Central memory CD4-positive, alpha-beta T cell (primary cell): Measurements from ENCODE around the gene ITGB4.
"Not testable (repeated sequence)": the region's sequence is repeated elsewhere in the genome, so short reads cannot be mapped to it uniquely, and the experiment has no call there.

Source experiments
- DNase-seq: peaks from one replicate; pipeline ENCODE4 v3.0.0; 2022

The ITGB4 gene

DNA sequence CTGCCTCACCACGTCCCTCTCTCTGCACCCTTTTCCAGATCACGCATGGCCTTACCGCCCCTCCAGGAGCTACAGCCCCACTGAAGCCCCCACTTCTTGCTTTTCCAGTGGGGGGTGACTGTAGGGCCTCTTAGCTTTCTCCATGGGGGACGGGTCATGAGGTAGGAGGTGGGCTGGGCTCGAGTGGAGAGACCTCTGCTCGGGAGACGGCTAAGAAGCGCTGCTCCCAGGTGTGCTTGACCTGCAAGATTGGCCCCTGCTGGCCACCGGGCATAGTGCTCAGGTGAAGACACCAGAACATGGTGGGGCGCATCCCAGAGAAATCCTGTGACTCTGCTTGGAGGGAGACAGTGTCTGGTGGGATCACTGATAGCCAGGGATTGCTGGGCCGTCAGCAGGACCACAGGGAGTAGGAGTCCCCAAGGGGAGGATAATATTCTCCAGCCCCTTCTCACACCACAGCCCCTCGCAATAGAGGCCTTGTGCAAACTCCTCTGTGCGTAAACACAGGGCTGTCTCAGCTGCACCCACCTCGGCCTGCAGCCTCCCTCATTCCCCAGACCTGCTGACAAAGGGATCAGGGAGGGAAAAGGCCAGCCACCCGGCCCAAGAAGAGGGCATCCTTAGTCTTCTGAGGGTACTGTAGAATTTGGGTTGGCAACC lies 52.7 kb downstream of the ITGB4 start:
- no peak for DNase-seq

DNA sequence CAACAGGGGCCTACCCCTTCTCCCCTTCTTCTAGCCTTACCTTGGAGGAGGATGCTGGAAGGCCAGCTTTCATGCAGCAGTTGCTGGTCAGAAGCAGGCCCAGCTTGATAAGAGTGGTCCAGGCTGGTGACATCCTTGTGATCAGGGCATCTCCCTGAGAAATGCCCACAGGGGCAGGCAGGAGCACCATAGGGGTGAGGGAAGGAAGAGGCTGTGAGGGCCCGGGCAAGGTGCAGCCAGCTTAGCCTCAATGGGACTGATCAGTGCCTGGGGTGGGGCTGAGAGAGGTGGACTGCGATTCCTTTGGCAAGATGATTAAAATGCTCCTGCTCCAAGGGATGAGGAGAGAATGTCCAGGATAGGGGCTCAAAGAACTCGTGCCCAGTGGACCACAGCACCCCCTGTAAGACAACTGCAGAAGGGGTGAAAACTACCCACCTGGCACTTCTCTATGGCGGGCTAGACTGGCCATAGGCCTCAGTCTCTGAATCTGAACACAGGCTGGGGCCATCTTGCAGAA lies 53.3 kb downstream of the ITGB4 start:
- no peak for DNase-seq

DNA sequence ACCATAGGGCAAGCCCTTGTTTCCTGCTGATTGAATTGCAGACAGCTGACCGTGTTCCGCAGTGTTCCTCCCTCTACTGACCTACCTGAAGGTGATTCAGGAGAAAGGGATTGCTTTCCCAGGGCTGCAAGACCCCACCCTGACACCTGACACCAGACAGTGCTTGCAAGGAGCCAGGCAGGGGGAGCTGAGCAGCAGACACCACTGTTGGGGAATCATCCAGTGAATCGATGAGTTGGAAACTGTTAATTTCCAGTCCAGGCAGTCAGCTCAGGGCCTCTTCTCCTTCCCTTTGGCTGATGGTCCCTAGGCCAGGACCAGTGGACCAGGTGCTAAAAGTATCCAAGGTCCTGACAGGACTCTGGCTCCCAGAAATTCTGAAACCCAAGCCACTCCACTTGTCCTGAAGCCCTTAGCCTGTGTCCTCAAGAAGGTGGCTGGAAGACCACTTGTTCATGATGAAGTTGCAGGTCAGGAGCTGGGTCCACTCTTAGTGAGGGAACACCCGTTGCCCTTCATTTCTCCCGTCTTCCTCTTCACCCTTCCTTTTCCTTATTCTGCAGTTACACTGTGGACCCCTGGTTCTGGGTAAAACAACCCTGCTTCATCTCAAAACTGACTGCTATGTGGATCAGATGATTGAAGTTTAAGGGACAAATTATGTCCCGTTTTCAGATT lies 53.9 kb downstream of the ITGB4 start:
- no peak for DNase-seq

DNA sequence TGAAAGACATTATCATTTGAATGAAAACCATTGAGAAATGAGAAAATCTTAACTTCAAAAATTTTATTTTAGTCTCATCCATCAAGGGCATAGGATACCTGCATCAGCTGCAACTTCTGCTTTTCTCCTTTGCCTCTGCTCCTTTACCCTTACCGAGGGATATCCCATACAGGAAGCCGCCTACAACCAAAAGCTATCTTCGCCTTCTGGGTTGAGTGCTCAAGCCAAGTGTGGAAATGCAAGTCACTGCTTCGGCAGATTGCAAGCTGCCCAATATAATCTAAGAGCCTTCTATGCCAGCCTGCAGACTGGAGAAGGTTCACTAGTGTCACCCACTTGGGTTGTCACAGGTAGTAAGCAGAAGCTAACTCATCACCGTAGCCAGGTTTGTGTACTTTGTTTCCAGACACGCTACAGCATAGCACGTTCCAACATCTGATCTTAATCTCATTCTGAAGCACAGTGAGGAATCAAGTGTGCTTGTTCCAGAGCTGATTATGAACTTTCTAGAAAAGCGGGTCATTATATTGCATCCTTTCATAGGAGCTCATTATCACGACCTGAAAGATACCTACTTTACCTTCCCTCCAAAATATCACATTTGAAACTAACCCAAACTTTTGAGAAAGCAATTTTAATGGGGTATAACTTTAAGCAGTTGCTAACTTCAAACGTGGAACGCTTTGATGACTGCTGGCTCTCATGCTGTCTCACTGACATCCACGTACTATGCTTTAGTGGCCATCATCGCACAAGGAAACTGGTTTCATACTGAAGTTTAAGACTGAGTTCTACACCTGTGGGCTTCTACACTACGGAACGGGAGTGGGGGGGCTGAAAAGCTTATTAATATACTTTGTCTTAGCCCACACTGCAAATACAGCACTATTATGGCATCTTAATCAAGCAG lies 55.4 kb downstream of the ITGB4 start:
- DNase-seq = no peak

DNA sequence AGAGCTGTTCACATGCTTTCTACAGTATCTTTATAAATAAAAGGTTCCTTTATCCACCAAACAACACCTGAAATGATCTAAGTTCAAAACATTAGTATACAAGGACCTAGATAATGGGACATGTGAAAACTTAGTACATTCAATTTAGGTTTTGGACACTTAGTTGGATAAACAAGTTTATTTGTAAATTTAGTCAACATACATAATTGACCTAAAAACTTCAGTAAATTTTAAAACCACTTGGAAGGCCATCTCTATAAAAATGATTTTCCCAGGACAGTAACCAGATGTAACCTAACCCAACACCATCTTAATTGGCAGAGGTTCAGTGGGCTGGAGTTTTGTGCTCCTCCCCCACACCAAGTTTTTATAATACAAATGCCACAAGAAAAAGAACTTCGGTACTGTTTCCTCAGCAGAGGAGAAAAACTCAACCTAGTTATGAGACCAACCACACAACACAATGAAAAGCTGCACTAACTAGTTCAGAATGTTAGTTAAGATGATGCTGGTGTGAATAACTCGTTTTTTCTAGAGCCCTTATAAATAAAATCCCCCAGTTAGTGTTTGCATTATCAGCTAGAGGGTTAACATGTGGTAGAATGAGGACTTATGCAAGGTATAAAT lies 56.1 kb downstream of the ITGB4 start:
- no peak for DNase-seq

DNA sequence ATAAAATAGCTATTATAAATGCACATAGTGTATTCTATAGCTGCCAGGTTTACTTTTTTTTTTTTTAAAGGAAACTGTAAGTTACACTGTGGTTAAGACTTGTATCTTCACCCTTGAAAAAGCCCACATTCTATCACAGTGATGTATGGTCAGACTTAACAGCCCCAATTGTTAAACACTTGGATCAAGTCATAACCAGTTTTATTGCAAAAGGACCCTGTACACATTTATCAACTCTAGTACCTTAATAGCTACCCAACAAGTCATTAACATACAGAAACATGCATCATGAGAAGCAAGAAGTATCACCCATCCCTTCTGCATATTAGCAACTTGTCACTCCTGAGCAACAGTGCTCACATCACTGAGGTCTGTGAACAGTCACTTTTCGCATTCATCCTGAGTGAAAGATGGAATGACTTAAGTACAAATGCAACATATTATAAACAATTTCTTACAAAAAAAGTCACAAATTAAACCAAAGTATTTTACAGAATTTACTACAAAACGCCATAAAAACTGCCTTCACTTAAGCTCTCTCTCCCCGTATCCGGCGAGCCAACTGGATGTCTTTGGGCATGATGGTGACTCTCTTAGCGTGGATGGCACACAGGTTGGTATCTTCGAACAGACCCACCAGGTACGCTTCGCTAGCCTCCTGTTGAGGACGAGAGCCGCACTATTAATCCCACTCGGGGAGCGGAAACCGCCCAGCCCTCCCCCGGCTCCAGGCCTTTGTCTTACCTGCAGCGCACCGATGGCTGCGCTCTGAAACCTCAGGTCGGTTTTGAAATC lies 57.0 kb downstream of the ITGB4 start:
- DNase-seq = not testable (repeated sequence)

DNA sequence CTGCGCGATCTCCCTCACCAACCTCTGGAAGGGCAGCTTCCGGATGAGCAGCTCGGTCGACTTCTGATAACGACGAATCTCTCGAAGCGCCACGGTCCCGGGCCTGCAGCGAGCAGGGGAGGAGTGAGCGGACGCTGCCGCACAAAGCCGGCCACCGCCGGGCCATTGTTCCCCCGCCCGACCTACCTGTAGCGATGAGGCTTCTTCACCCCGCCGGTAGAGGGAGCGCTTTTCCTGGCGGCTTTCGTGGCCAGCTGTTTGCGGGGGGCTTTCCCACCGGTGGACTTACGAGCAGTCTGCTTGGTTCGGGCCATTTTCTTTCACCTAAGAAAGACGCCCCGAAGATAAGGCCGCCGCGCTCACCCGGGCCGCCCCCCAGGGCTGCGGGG lies 57.6 kb downstream of the ITGB4 start:
- DNase-seq = peak; percentile 69

DNA sequence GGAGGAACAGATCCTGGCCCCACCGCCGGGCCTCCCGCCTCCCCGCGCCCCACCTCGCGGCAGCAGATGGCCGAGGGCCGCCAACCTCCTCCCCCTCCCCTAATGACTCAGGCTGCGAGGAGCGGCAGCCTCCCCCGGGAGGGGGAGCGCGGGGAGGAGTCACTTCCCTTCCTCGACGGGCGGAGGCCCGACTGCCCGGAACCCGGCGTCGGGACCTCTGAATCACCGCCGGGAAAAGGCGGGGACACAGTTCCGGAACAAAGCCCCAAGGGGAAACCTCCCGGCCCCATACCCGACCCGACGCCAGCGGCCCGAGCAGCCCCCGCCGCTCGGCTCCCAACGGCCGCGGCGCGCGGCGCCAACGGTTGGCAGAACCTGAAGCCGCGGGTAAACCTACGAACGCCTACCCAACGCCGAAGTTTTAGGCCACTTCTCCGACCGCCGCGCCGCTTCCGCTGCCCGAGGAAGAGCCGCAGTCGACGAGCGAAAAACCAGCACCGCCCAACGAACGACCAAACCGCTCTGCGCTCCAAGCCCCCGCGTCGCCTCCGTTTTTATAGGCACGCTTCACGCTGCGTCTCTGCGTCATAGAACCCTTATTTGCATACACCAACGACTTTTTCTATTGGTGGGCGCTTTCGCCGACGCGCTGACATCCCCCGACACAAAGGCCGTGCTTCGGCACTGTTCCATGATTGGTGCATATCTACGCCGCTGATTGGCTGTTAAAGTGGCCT lies 58.2 kb downstream of the ITGB4 start:
- DNase-seq = peak; percentile 97

DNA sequence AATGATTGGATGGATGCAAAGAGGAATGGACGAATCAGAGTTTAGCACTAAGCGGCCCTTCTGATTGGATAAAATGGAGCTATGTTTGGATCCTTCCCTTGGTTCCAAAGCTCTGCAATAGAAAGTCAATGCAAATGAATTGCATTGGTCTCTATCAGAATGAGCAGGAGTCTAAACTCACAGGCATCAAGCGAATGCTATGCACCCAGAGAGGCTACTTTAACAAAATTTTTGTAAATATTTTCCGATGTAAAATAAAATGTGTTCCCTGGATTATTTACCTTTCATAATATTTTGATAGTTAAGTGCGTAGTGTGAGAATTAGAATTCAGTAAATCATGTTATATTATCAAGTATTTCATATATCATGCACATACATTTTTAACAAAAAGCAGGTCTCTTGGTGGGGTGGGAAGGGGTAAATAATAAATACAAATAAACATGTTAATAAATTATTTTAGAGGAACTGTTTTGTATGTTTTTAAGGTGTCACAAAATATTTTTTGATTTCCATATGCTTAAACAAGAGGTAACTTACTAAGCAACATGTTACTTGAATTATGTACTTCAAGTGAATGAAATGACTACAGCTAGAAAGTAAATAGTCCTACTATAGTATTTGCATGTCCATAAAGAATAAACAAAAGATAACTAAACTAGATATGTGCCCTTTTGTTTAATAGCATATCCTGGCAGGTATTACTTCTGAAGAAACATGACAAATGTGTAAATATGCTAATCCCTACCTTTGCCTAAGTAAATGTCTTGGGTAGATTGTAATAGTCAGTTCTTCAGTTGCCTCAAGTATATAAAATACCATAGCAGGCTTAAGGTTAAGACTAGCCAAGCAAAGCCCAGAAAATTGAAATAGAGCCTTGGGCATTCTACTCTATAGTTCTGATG lies 59.0 kb downstream of the ITGB4 start:
- DNase-seq = no peak

DNA sequence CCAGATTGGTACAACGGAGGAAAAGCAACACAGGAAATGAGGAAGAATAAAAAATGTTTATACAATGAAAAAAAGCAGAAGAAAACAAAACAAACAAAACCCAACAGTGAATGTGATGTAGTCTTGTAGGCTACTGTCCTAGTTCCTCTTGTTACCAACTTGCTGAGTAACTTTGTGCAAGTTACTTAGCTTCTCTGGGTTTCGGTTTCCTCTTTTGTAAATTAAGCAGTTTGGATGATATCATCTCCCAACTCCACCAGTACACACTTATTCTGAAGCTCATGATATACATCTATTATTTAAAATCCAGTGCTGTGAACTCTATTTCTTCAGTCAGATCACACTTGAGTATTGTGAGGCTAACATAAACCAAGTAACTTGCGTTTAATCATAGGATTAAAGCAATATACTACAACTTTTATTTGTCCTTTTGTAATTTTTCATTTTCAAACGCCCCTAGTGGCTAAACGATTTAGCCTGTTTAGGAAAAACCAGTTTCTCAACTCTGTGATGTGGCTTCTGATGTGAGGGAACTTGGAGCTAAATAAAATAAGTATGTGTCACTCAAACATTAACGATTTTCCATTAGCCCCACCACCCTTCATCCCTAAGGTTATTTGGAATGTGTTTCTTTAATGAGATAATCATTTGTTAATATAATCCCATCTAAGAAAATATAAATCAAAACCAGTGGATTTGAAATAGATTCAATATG lies 62.0 kb downstream of the ITGB4 start:
- peak; percentile 57 for DNase-seq

DNA sequence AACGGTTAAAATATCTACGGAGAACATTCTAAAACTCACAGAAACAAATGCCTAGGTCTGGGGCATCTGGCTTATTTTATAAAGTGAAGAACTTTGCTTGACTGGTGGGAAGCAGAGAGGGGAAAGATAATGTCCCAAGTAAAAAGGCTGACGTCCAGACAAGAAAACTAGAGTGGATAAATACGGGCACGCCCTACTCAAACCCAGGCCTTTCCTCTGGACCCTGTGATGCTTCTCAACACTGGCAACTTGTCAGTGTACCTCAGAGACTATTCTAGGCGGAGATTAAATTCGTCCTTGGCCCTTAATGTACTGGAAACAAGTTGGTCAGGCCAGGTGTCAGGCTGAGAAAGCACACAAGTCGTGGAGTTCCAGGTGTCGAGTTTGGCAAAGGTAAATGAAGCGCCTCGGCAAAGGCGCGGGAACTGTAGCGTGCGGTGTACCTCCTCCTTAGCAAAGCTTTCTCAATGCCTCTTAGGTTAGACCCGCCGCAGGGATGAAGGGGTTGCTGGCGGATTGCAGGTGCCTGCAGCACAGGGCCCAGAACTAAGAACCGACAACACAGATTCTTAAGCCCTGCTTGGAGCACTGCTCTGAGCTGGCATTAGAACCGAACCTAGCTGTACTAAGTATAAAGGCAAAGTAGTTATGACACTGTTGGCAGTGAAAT lies 62.7 kb downstream of the ITGB4 start:
- DNase-seq = no peak

DNA sequence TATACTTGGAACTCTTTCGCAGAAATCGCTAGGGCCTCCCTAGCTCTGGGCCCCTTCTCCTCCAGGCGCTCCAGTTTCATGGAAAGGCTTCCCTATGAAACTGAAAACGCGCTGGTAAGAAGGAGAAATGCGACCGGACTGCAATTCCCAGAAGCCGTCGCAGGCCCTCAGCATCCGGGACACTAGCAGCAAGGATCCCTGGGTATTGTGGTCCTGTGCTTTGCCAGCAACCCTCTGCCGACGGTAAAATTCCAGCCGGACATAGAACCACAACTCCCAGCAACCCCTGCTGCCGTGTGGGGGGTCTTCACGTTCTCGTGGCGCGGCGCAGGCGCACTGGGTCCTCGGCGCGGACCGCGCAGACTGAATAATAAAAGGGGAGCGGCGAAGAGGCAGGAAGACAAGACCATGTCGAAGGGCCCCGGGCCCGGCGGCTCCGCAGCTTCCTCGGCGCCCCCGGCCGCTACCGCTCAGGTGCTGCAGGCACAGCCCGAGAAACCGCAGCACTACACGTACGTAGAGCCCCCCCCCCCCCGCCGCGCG lies 63.3 kb downstream of the ITGB4 start, which contains the start of gene UNK:
Gene UNK (plus strand): TSS at position 334 of the 543 bp plus-strand sequence. CDS start 75 bp downstream, at position 409.
- DNase-seq = peak; percentile 96

DNA sequence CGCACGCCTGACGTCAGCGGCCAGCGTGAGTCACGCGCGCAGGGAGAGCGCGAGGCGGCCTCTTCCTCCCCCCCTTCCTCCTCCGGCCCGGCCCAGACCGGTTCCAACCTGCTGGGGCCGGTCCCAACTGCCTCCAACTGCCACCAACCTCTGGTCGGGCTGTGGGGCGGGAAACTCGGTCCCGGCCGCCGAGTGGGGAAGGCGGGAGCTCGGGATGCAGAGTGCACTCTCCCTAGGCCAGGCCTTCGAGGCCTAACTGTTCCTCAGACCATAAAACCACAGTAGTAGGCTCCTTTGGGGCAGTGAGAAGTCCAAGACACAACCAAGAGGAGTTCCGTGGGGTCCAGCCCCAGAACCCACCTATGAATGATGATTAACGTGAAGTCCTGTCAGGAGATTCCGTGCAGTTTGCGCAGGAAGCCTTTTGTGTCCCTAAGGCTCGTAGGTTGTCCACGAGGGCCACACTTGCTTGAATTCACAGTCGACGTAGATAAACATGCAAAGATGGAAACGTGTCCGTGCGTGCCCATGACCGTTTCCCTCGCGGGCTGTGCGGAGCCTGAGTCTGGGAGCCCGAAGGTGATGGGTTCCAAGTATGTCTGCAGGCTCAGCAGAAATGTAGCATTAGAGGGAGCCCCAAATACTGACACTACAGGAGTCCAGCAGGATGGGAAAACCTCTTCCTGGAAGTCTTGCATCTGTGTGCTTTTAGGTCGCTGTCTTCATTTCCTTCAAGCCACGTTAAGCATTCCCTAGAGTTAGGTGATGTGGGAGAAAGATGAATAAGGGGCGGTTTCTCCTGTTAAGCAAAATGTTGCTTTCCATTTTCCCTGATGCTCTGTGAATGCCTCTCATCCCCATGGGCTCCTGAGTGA lies 64.0 kb downstream of the ITGB4 start:
- no peak for DNase-seq

DNA sequence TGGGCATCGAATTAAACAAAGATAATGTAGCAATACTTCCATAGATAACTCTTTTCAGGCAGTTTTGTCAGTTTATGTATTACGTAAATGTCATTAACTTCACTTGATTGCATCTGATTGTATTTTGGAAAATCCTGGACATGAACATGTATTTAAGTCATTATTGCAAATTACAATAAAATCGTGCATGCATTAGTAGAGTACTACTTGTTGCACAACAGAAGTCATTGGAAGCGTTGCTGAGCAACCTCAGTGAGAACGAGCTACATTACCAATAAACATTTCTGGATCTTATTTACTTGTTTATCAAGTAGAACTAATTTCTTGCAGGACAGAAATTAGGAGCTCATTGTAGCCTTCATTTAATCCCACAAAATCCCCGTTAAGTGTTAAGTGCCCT lies 70.0 kb downstream of the ITGB4 start:
- DNase-seq = no peak

DNA sequence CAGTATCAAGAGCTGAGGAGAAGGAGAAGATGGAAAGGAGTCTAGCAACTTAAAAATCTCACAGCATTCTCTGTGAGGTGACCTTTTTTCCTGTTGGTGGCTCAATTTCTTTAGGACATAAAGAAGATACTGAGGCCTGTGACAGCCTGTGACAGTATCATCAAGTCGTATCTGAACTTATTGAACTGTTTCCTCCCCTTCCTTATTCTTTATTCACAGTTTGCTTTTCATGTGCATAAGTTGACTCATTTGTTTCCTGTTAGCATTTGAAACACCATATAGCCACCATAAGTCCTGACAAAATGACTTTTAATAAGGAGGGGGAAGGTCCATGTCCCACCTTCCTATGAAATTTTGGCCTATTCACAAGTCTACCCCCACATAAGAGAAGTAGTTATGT lies 72.2 kb downstream of the ITGB4 start:
- no peak for DNase-seq

DNA sequence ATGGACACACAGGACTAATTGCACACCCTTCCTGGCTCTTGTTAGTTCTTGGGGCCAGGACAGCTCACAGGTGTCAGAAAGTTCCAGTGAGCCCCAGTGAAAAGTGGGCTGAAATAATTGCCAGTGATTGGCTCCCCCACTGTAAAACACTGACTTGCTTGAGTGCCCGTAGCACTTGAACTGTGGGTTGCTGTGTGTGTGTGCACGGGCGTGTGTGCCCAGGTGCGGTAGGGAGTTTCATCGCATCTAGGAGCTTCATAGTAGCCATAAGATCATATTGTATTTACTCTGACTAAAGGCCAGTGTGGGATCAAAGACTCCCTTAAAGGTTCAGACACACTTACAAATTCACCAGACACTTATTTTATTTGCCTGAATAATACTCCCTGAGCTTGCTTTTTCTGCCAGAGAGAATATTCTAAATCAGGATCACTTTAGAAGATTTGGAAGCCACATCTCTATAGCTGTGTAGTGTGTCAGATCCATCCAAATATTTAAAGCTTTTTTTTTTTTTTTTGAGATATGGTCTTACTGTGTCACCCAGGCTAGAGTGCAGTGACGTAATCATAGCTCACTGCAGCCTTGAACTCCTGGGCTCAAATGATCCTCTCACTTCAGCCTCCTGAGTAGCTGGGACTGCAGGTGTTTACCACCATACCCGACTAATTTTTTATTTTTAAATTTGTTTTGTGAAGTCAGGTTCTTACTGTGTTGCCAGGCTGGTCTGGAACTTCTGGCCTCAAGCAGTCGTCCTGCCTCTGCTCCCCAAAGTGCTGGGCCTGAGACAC lies 74.8 kb downstream of the ITGB4 start:
- no peak for DNase-seq

DNA sequence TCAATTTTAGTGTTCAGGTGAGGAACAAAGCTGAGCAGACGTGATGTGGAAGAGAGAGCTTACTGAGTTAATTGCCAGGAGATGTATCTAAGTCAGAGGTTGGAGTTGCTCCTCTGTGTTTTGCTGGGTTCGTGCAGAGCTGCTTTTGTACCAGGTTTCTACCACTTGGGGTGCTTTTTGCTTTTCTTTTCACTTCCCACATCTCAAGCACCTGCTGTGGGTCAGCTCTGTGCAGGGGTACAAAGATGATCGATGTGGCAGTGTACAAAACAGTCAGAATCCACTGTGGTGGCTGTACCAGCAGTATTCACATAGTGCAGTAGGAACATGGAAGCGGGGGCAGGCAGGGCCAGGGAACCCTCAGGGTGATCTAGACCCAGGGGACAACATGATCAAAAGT lies 78.1 kb downstream of the ITGB4 start:
- DNase-seq = no peak
